ENCODE measurements around the gene GMDS. TPM values are rescaled to one million over a fixed set of nuclear protein-coding genes. Genes with fewer than 3 reads are reported as not detected.

The GMDS gene
- total RNA-seq, 1 donor from 2014 or later = 19.9 TPM

GRCh38 chr6:1576711-1577110, 668.7 kb downstream of the GMDS start:
- peaks cover 8 to 18% of the 10 kb centered on the region in 2 donors for H3K4me1 ChIP-seq
- TF ChIP-seq CTCF (IDR thresholded peaks at IDR 0.05) = no peak
- no peak overlapping the region for H3K4me3 ChIP-seq
- intact Hi-C loops (cut with DNase I) = no loop called here
- no peak for DNase-seq (ENCODE audit: low spot score in 2 of 2)
- H3K27me3 ChIP-seq = no peaks in the 10 kb centered on the region
- H3K36me3 ChIP-seq = no peaks in the 10 kb centered on the region
- H3K9me3 ChIP-seq = peaks cover 0 to 3% of the 10 kb centered on the region in 2 donors
- no peak overlapping the region for H3K27ac ChIP-seq

GRCh38 chr6:1576166-1576565, 669.2 kb downstream of the GMDS start:
- Histone ChIP-seq H3K36me3 (no peaks in the 10 kb centered on the region), H3K27ac (peak overlapping the region; percentile 84 to 87), H3K4me3 (peak overlapping the region in 1 of 2 donors; percentile 56), H3K27me3 (no peaks in the 10 kb centered on the region), H3K9me3 (peaks cover 0 to 9% of the 10 kb centered on the region in 2 donors), H3K4me1 (peaks cover 8 to 18% of the 10 kb centered on the region in 2 donors)
- no peak for DNase-seq (ENCODE audit: low spot score in 2 of 2)
- intact Hi-C loops (cut with DNase I) = no loop called here
- no peak for TF ChIP-seq CTCF (IDR thresholded peaks at IDR 0.05)

- Histone ChIP-seq H3K36me3 (no peaks in the 10 kb centered on the region), H3K4me1 (peaks cover 8 to 18% of the 10 kb centered on the region in 2 donors), H3K27ac (peak overlapping the region; percentile 84 to 87), H3K9me3 (peaks cover 0 to 16% of the 10 kb centered on the region in 2 donors), H3K4me3 (peak overlapping the region; percentile 14 to 56), H3K27me3 (no peaks in the 10 kb centered on the region)
- TF ChIP-seq CTCF (IDR thresholded peaks at IDR 0.05) = no peak
- intact Hi-C loops (cut with DNase I) = no loop called here
- no peak for DNase-seq (ENCODE audit: low spot score in 2 of 2)
Observed at GRCh38 chr6:1575210-1576041, 670.0 kb downstream of the GMDS start.

- no peak for DNase-seq (ENCODE audit: low spot score in 2 of 2)
- Histone ChIP-seq H3K36me3 (no peaks in the 10 kb centered on the region), H3K27ac (peak overlapping the region; percentile 84 to 87), H3K9me3 (peaks cover 0 to 22% of the 10 kb centered on the region in 2 donors), H3K4me1 (peaks cover 8 to 18% of the 10 kb centered on the region in 2 donors), H3K4me3 (peak overlapping the region; percentile 14 to 56), H3K27me3 (no peaks in the 10 kb centered on the region)
- TF ChIP-seq CTCF (IDR thresholded peaks at IDR 0.05) = no peak
- intact Hi-C loops (cut with DNase I) = no loop called here
Observed at GRCh38 chr6:1574890-1575209, 670.6 kb downstream of the GMDS start.

- no peak for TF ChIP-seq CTCF (IDR thresholded peaks at IDR 0.05)
- Histone ChIP-seq H3K4me3 (no peak overlapping the region), H3K9me3 (peaks cover 0 to 26% of the 10 kb centered on the region in 2 donors), H3K27me3 (no peaks in the 10 kb centered on the region), H3K27ac (peak overlapping the region; percentile 84 to 87), H3K36me3 (no peaks in the 10 kb centered on the region), H3K4me1 (peaks cover 8 to 18% of the 10 kb centered on the region in 2 donors)
- intact Hi-C loops (cut with DNase I) = no loop called here
- DNase-seq (ENCODE audit: low spot score in 2 of 2) = no peak
Observed at GRCh38 chr6:1574083-1574761, 671.2 kb downstream of the GMDS start.
